Measurements from ENCODE around the gene MAP7D3.

DNA sequence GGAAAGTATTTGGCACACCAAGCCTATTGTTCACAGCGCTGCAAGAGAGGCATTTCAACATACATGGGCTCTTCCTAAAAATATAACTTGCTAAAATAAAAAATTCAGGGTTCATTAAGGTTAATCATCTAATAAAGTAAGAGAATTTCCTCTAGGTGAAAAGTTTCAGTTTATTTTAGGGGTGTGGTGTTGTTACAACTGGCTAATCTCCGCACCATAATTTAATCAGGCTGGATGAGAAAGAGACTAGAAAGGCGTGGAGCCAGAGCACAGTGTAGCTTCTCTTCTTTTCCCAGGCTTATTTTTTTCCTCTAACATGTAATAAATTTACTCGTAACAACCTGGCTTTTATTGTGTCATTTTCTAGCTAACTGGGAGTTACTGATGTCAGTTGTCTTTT is 56.0 kb downstream of the MAP7D3 start:
- TF ChIP-seq, protein P1, sequence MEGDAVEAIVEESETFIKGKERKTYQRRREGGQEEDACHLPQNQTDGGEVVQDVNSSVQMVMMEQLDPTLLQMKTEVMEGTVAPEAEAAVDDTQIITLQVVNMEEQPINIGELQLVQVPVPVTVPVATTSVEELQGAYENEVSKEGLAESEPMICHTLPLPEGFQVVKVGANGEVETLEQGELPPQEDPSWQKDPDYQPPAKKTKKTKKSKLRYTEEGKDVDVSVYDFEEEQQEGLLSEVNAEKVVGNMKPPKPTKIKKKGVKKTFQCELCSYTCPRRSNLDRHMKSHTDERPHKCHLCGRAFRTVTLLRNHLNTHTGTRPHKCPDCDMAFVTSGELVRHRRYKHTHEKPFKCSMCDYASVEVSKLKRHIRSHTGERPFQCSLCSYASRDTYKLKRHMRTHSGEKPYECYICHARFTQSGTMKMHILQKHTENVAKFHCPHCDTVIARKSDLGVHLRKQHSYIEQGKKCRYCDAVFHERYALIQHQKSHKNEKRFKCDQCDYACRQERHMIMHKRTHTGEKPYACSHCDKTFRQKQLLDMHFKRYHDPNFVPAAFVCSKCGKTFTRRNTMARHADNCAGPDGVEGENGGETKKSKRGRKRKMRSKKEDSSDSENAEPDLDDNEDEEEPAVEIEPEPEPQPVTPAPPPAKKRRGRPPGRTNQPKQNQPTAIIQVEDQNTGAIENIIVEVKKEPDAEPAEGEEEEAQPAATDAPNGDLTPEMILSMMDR (IDR thresholded peaks at IDR 0.05; ENCODE audit: insufficient read depth, low read length, poor library complexity, severe bottlenecking), result no peak
- TF ChIP-seq EZH2phosphoT487 (conservative IDR thresholded peaks at IDR 0.05; ENCODE audit: low read length), result no peak
